Peyer's patch (tissue), 4 donors: ENCODE measurements around the gene SH3BP1.

Source experiments
- CTCF ChIP-seq, 6 experiments: fragments of 450-650 bp in 4 of 6; fragments of 200-600 bp in 2 of 6; sonication (generic) in 1 of 6; IDR thresholded peaks; one replicate each; pipeline ENCODE4 v1.5.1; 2017 to 2019; ENCODE audit warnings: antibody characterized with exemption in 6 of 6, mild to moderate bottlenecking in 3 of 6, moderate library complexity in 1 of 6
- POLR2A ChIP-seq, 2 donors: fragments of 450-650 bp; IDR thresholded peaks; one replicate each; pipeline ENCODE4 v1.5.1; 2017; ENCODE audit warnings: antibody characterized with exemption in 2 of 2, mild to moderate bottlenecking in 2 of 2, moderate library complexity in 2 of 2

GRCh38 chr22:37660709-37661045 lies 21.2 kb downstream of the SH3BP1 start:
- TF ChIP-seq POLR2A (IDR thresholded peaks at IDR 0.05) (no peak), CTCF (IDR thresholded peaks at IDR 0.05) (no peak)
